Umbilical cord (tissue), 2 donors: ENCODE data around the gene XDH. TPM values are rescaled to one million over a fixed set of nuclear protein-coding genes. Genes with fewer than 3 reads are reported as not detected.
A peak's percentile ranks its signal among the peaks of the same experiment; 100 is the strongest.

Experiments
- DNase-seq: peaks from one replicate; pipeline ENCODE4 v3.0.0-alpha.2; 2015; ENCODE audit warnings: low spot score
- total RNA-seq: library from RNA; depleted of rRNA; stranded (reverse); fragments of >200 nt; gene quantifications from one replicate; pipeline ENCODE4 v1.2.3, GENCODE V29; 2014; ENCODE audit warnings: low replicate concordance; ENCODE audit not compliant: insufficient read depth

XDH gene
- total RNA-seq, result 0.24 TPM

DNA sequence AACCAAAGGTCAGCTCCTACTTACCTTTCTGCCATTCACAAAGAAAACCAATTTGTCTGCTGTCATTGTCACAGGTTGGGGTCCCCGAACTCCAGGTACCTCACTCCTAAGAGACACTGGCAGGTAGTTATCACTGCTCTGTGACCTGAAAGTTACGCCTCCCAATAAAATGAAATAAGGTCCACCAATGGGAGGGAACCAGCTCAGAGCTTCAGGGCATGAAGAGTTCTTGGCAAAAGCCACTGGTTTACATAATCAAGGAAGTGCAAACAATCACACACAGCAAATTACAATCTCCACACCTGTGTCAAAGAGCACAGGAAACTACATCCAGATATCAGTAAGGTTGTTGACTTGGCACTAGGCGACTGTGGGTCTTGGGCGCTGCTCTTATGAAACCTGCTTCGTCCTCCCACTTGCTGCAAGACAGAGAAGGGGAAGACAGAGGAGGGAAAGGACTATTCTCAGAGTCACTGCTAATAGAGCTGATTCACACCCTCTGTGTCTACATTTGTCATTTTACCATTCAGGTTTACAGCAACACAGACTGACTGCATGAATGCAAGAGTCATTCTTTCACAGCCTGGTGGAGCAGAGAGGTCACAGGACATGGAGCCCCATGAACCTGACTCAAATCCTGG, at the start of gene XDH:
Gene XDH (minus strand): TSS at position 142 of the 641 bp plus-strand sequence. CDS start 76 bp downstream, at position 66.
- DNase-seq, result no peak

DNA sequence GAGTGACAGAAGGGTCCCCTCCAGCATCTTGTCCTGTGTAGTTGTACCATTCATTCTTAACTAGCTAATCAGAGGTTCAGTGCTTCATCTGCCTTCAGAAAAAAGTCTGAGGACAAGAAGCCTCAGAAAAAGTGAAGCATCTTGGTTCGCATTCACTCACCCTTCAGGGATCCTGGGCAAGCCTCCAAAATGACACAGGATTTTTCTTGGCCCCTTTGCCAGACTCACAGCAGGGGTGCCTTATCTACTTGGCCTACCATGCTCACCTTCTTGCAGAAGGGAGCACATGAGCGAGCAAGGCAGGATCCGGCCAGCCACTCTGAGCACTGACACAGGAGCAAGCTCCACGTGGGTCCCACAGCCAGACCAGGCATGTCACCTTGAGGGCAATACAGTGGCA, 43.1 kb upstream of the XDH start:
- DNase-seq, result no peak

DNA sequence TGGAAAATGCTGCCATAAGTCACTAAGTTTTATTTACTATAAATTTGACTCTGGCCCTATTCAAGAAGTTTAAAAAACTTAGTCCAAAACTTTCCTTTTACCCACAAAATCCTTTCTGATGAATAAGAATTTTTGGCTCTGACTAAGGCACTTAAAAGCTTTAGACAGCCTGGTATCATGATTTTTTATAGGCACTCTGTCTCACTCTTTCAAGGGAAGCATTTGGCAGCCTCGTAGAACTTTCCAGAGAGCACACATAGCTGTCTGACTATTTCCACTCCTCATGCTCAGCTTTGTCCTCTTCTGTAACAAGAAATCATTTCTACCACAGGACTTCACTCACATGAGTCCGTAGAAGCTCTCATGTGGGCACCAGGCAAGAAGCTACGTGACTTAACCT, 32.3 kb upstream of the XDH start:
- peak; percentile 73 for DNase-seq

DNA sequence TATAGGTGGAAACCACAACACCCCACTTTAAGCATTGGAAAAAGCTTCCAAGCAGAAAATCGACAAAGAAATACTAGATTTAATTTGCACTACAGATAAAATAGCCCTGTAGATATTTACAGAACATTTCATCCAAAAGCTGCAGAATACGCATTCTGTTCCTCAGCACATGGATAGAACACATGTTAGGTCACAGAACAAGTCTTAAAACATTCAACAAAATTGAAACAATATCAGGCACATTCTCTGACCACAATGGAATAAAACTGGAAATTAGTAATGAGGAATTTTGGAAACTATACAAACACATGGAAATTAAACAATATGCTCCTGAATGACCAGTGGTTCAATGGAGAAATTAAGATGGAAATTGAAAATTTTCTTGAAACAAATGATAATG, 27.8 kb upstream of the XDH start:
- no peak for DNase-seq

DNA sequence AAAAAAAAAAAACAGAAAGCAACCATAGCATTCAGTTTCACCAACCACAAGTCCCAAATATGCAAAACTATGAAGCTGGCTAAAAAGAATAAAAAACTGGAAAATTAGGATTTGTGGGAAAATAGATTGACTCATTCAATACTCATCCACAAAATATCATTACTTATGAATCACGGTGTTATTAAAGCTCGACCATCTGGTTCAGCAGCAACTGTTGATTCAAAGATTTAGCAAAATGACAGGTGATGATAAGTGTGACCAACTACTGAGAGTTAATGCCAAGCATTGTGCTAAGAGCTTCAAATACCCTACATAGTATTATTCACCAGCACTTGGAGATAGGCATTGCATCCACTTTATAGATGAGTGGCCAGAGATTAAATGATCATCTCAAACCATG, 26.2 kb upstream of the XDH start:
- DNase-seq, result no peak

DNA sequence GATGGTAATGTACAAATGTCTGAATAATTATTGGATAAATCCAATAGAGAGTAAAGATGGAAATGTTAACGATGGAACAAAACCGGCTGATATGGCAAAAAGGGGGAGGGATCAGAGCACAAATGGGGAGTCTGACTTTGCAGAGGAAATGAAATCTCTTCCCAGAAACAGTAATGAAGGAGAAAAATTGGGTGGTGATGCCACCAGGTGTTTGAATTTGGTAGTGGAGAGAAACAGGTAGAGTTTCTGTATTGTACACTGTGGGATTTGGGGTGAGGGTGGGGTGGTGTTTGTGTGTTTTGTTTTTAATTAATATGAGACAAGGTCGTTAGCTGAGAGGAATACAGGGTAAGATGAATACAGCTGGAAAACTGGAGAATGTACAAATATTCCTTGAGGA, 20.4 kb upstream of the XDH start:
- no peak for DNase-seq

DNA sequence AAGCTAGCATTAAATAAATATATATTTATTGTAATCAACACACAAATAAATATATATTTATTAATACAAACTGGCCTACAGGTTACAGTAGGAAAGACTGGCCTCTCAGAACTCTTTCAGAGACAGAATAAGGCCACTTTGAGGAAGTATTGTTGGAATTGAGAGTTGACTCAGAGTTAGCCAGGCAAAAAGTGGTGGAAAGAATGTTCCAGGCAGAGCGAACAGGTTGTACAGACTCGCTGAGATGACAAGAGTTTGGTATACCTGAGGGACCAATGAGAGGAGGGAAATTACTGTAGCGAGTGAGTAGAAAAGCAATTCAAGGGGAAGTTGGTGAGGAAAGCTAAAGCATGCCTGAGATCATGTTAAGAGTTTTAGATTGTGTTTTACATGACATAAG, 19.0 kb upstream of the XDH start:
- DNase-seq, result no peak

DNA sequence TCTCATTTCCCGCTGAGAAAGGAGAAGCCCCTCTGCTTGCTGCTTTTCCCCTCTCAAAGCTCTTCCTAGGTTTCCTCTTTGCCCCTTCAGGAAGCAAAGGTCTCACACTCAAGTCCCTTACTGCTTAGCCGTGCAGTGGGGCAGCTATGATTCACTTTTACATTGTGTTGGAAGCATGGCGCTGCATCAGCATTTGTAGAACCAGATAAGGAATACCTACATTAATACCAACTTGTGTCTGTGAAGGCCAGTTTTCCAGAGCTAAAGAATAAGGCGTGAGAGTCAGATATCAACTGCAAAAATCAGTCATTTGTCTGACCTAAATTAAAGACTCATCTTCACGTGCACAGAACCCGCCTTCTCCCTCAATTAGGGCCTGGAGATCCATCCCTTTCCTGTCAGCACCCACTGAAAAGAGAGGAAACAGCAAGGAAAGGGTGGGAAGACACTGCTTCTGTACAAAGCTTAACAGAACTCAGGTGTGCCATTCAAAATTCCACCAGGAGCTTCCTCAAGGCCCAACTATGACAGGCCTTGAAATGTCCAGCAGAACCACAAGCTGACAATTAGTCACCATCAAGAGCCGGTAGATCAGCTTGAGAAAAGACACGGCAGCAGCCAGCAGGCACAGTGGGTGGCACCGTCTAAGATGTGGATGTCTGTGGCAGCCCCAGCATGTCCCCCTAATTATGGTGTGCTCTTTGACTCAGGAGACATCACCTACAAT, 16.1 kb upstream of the XDH start:
- no peak for DNase-seq

DNA sequence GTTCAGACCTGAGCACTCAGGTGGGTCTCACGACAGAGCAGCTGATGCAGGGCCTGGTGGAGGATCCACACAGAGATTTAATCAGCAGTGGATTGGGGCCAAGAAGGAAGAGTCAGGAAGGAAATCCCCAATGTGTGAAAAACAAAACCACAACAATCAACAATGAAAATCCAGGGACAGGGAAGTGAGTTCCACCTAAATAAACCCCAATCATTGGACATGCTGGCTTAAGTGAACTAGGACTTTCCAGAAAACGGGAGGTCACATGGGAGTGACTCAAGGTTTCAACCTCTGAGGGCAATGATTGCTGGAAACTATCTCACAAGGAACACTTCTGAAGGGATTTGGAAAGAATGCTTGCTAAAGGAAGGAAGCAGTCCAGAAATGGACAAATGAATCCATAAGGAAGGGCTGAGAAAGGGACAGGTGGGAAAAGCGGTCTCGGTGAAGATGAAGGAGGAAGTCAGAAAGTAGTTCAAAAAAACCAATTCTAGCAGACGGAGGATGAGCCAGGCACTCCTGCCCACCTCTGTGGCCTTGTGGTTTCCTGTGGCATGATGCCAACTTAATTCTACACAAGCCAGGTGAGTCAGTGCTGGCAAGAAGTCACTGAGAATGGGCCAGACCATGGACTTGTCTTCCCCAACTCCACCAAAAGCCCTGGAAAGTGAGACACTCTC, 15.4 kb upstream of the XDH start:
- DNase-seq, result no peak

DNA sequence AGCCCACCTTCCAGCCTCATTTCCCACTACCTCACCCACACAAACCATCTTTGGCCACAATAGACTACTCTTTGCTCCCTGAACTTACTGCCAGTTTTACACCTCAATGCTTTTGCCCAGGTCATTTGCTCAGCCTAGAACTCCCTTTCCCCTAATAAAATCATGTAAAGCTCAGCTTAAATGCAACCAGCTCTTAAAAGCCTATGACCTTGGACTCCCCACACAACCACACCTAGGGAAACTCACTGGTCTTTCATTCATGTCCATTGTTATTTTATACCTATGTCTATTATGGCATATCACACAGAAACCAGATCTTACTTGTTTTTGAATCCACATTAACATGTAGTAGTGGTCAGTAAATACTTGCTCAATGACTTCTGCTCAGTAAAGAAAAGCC, 14.5 kb upstream of the XDH start:
- DNase-seq, result no peak

DNA sequence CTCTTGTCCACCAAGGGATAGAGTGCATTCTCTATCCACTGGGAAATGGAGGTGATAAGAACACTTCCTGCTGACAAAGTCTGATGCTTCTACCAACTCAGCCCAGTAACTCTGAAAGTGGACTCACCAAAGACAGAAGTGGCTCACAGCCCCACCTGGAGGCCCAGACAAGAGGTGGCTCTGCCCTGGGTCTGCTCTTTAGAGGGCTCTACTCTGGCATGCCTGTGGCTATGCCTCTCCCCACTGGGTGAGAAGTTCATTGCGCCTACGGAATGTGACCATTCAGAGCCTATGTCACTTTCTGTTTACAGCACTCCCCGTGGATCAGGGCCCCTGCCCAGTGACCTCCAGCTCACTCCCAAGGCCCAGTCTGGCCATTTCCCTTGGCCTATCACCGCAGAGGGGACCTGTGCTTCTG, 13.5 kb upstream of the XDH start:
- no peak for DNase-seq

DNA sequence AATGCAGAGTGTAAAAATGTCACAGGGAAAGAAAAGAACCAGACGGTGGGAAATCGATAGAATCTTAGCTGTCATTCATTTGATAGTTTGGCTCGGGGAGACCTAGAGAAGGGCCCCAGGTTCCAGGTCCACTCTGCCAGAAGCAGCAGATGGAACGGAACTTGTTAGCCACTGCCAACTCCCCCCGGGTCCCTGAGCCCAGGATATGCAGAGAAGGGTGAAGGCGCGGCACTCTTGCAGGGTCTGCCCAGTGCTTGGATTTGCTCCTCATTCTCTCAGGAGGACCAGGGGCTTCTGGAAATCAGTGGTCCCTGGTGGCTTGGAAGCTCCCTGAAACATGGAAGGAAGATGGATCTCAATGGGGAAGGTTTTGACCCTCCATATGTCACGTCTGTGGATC, 11.6 kb upstream of the XDH start:
- no peak for DNase-seq

DNA sequence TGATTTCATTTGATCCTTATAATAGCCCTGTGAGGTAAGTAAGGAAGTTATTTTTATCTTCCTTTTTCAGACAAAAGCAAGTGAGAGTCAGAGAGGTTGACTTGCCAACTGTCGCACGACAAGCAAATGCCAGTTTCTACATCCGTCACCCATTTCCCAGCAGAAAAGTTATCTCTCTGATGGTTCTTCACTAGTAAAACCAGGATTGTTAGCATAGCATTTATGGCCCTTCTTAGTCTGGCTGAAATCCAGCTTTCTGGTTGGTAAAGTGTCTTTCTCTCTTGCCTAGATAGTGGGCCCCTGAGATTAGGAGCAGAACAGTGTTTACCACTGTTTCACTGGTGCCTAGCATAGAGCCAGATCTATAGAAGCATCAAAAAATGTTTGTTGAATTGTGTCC, 7.1 kb upstream of the XDH start:
- DNase-seq, result no peak

DNA sequence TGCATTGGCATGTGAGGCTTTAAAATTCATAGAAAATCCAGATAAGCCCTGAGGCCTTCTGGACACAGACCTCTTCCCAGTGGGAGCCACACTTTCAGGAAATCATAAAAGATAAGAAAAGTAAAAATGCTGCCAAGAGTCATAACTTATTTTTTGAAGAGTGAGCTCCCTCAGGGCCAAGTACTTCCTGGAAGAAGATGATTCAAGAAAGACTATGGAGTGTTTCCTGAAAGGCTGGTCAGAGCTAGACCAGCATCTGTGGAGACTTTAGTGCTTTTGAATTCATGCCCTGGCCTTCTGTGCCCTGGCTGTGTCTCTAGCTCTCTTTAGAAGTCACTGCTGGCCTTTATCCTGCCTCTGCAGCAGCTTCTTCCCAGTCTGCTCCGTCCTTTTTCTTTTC, 6.4 kb upstream of the XDH start:
- peak; percentile 67 for DNase-seq

DNA sequence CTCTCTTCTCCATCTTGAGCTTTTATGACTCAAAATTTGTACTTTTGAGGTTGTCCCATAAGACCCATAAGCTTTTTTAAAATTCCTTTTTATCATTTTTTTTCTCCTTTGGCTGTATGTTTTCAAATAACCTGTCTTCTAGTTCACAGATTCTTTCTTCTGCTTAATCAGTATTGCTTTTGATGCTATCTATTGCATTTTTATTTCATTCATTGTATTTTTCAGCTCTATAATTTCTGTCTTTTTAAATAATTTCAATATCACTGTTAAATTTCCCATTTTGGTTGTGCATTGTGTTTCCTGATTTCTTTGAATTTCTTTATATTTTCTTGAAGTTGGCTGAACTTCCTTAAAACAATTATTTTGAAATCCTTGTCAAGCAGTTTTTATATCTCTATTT, 4.8 kb upstream of the XDH start:
- no peak for DNase-seq

DNA sequence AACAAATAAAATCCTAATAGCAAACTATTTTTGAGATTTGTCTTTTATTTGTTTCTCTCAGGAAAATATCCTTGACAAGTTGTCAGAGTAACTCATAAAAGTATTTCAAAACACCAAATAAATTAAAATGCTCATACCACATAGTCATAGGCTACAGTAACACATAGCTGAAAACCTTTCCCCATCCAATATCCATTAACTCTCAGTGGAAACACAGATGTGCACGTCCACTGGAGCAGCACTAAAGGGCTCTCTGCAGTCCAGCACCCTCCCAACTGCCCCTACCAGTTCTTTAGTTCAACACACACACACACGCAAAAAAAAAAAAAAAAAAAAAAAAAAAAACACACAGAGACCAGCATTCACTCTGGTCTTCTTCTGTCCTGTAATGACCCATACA, 879 bp upstream of the XDH start:
- DNase-seq, result no peak

DNA sequence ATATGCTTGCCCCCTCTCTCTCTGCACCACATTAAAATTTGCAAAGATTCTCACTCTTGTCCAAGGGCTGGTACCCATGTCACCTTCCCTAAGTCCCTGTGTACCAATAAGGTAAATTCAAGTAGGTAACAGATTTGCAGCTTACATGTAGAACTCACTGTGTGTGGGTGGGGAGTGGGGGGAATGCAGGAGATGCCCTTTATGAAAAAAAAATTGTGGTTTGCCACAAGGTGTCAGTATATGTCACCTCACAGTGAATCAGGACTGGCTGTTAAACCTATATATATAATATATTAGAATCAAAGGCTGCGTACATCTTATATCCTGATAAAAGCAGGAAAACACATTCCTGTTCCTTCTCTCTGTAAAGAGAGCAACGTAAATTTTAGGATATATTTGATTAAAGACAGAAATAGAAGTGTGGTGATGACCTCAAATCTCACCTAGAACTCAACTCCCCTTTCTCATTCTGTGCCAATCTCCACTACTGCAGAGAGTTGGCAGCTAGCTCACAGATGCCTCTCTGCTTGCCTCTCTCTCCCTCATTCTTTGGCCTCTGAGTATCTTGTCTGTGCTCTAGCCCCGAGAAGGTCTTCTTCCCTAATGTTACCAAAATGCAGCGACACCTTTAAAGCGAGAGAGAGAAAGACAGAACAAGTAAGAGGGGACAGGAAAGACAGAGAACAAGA, 536 bp downstream of the XDH start:
- no peak for DNase-seq

DNA sequence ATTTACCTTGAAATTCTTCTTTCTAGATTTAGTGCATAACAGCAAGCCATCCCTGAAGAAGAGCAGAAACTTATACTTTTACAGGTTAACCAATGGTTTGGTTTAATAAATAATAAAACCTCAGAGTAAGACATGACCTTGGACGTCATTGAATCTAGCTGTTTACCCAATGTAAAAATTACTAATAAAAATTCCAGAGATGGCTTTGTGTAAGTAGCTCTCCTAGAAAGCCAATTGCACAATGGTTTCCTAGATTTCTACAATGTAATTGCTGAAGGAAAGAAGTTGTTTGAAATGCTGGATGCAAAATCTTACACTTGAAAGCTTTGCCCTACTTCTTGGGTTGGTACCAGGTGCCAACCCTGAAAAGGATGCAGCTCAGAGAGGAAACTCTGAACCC, 1.5 kb downstream of the XDH start:
- DNase-seq, result no peak

DNA sequence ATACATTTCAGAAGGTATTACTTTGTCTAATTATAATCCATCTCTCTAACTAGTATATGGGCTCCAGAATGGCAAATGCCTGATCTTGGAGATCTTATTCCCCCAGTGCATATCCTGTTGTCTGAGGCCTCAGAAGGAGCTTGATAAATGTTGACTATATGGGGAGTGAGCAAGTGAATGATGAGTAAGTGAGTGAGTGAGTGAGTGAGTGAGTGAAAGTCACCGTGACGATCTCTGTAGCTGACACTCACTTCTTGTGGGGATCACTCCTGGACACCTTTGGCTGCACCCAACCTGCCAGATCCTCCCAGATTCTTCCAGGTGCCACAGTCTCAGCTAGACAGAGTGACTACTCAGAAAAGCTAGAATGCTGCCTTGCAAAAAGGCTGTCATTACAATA, 2.8 kb downstream of the XDH start:
- no peak for DNase-seq

DNA sequence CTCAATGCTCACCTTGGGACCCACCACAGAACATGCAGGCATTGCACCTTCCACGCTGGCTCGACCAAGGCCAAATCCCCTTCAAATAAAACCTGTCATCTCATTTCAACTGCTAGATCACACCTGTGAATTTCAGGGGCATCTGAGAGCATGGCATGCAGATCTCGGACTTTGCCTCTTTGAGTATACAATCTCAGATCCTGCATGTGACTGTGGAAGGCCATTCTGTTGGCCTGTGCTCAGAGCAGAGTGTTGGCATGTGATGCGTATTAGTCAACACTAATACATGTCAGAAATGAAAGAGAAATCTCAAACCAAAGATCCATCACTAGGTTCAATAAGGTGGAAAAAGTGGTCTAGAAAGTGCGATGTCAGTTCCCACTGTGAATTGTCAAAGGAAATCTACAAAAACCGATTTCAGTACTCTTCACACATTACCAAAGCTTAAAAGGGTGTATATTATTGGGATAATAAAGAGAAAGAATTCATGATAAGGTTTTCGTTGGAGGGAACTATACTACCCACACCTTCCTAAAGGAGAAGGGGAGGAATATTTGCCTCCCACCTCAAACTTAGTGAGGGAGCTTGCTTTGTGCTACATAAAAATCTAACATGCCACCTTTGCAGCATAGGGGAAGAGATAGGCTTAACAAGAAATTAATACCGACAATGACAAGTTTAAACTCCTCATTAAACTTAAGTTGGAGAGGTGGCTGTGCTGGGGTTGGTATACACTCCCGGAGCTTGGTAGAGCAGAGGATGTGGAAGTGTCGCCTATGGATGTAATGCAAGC, 7.8 kb downstream of the XDH start:
- DNase-seq, result no peak

DNA sequence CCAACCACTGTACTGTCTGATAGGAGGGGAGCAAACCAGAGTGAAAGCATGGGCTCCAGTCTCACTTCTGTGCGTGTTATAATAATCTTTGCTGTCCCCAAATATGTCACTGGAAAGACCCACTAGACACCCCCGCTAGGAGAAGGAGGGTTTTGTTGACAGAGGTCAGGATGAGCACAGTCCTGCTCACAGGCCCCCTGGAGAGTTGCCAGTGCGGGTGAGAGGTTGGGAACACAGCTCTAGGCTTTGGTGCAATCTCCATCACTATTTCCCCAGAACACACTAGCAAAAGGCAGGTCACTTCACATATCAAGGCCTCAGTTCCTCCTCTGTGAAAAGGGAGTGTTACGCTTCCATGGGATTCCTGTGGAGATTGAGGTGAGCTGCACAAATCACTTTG, 9.7 kb downstream of the XDH start:
- DNase-seq, result no peak

DNA sequence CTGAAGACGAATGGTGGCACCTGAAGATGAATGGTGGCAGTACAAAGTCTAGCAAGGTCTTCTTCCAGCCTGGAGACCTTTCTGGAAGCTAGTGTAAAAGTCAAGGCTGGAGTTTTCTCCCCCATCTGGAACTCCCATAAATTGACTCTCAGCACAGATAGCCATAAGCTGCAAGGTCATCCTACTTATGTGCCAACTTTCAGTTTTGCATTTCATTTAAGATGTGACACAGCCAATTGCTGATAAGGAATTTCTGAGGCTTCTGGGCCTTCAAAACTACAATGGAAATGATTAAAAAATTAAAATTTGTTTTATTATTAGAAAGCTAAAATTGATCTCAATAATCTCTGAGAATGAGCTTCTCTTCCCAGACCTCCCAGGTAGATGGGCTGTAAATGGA, 10.2 kb downstream of the XDH start:
- no peak for DNase-seq
